LoVo (cell line): ENCODE measurements around the gene ATXN2.

Experiments
- DNase-seq: peaks from one replicate; pipeline ENCODE4 v3.0.0-alpha.2; 2016; ENCODE audit warnings: low spot score

Gene ATXN2

DNA sequence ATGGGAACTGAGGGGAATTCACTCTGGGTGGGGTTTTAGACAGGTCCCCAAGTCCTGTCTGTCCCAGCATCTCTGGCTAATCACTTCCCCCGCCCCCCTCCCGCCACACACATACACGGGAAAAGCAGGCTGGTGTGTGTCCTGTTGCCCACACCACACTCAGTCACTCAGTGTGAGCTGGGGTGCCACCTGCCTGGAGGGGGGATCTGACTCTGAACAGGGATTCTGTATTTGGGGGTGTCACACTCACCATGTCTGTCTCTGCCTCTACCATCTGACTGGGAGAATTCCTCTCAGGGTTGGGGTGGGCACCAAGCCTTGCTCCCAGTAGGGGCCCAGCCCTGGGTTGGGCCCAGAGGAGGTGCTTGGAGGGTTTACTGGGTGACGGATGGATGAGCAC lies 162.3 kb downstream of the ATXN2 start:
- no peak for DNase-seq

DNA sequence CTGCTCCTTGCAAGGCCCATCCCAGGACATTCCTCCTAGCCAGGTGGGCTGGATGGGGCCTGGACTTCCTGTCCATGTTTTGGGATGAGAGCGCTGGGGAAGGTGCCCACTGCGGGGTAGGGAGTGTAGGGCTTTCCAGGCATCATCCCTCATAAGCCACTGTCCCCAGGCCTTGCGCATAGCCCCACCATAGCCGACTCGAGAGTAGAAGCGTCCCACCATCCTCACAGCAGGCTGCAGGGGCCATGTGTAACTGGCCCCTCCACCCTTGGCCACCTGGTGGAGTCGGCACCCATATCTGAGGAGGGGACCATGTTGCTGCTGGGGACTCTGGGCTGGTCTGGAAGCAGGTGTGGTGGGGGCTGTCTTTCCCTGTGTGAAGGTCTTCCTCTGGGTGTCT lies 162.8 kb downstream of the ATXN2 start:
- DNase-seq, result no peak

DNA sequence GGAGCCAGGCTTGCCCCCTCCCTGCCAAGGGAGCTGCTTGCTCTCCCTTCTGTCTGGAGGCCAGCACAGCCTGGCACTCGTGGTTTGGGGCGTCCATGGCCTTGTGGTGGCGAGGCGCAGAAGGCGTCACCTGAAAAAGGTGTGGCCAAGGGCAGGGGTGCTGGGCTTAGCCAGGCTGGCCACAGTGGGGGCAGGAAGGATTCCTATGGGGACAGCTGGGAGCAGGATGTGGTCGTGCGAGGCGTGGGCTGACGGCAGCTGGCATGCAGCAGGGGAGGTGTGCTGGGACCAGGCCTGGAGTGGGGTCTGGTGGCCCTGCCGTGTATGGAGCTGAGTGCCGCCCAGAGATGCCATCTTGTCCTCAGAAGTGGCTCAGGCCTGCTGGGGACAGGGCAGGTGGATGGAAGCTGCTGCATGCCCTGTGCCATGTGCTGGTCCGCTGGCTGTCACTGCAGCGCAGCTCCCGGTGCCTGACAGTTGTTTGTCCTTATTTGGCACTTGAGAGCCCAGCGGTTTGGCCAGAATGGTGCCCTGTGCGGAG lies 163.4 kb downstream of the ATXN2 start:
- no peak for DNase-seq

DNA sequence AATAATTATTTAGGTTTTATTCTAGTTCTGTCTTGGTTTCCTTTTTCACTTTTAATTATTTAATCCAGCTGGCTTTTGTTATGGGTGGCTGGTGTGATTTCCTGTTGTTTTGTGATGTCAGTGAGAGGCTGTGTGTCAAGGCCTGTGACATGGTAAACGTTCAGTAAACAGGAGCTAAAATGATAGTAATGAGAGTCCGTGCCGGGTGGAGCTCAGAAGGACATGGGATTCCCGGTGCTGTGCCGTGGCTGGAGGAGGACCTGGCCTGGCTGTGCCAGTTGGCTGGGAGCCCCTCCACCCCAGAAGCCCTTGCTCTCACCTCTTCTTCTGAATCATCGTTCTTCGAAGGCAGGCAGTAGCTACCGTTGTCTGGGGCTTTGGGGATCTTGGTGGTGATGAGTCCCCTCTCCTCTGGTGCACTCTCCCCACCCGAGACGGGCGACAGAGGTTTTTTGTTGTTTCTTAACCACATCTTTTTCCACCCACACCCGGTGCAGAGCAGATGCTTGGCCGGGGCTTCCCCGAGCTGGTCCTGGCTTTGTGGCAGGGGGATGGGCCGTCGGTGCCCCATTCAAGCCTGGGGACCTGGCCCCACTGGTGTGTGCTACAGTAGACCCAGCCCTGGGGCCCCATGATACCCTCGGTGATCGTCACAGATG lies 164.3 kb downstream of the ATXN2 start:
- no peak for DNase-seq

DNA sequence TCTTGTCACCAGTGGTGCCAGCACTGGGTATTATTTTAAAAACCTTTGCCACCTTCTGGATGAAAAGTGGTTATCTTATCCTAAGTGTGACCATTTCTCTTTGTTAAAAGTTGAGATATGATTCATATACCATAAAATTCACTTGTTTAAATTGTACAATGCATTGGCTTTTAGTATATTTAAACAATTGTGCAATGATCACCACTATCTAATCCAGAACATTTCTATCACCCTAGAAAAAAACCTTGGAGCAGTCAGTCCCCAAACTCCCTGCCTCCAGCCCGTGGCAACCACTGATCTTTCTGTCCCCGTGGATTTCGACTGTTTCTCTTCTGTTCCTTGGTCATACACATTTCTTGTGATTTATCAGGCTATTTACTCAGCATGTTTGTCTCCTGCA lies 165.1 kb downstream of the ATXN2 start:
- no peak for DNase-seq

DNA sequence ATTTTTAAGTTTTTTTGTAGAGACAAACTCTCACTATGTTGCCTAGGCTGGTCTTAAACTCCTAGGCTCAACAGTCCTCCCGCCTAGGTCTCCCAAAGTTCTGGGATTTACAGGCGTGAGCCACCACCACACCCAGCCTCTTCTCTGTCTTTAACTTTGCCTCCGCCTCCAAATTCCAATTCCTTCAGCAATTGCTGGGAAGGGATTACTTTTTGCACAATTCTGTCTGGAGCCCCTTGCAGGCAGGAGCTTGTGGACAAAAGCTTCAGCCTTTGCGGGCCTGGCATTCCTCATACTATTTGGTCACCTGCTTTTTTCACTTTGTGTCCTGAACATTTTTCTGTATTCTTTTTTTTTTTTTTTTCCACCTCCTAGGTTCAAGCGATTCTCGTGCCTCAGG lies 167.3 kb downstream of the ATXN2 start:
- no peak for DNase-seq

DNA sequence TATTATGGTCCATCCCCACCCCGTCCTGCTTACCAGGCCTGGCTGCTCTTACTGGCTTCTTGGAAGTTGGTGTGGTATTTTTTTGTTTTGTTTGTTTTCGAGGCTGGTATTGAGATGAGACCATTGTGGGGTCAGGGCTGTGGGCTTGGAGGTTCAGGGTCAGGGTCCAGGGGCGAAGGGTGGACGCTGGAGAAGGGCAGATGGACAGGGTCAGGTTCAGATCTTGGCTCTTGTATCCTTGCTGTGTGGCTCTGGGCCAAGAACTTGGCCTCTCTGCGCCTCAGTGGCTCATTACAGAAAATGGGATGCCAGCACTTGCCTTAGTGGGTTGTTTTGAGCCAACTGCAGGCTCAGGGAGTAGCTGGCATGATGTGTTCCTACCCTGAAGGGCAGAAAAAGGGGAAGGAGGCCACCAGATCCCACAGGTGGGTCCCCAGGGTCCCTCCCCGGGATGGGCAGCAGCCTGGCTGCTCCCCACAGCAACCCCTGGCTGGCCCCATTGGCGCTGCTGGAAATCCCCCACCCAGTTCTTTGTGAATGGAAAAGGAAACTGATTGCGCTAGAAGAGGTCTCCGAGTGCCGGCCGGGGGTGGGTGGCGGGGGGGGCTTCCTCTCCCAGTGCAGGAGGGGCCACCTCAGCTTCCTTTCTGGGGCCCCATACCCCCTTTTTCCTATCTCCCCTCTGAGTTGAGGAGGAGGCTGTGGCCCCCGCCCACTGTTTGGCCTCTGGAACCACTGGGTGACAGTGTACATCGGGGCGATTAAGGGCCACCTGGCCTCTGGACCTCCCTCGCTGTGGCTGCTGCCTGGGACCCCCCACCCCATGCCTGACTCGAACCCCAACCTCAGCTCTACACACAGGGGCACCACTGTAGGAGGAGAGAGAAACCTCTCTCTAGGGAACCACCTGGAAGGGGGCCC lies 168.4 kb downstream of the ATXN2 start:
- DNase-seq, result no peak

DNA sequence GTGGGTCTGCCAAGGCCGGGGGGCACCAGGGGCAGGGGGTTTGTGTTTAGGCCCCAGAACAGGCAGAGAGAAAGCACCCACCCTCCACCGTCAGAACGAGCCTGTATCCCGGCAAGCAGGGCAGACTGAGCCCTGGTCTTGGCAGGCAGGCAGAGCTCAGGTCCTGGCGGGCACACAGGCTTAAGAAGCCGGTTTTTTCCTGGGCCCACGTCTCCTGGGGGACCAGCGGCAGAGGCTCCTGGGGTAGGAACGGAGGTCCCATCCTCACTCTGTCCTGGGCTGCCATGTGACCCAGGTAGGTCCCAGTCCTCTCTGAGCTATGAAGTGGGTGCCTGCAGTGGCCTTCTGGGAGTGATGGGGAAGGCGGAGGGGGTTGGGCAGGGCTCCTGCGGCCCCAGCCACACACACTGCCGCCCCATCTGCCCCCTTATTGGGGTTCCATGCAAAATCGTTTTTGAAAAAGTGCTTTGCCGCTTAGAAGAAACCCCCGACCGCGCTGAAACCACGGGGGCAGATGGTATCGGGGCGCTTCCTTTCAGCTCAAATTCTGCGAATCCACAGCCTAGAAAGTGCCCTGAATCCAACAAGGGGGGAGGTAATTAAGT lies 169.2 kb downstream of the ATXN2 start:
- DNase-seq, result no peak

DNA sequence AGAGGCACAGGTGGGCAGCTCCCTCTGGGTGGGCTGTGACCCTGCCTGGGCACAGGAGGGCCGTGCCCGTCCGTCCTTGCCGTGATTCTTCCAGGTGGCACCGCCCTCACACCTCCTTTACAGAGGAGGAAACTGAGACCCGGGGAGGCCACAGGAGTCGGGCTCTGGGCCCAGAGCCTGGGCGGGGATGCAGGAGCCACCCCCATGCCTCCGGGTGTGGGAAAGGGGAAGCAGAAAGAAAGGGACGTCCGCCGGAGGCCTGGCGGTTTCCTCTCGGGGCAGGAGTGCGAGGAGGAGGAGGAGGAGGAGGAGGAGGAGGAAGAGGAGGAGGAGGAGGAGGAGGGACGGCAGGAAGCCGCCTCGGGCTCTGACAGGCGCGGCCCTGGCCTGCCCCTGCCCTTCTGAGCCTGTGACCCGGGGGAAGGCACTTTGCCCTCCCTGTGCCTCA lies 170.4 kb downstream of the ATXN2 start:
- DNase-seq, result peak; percentile 22

DNA sequence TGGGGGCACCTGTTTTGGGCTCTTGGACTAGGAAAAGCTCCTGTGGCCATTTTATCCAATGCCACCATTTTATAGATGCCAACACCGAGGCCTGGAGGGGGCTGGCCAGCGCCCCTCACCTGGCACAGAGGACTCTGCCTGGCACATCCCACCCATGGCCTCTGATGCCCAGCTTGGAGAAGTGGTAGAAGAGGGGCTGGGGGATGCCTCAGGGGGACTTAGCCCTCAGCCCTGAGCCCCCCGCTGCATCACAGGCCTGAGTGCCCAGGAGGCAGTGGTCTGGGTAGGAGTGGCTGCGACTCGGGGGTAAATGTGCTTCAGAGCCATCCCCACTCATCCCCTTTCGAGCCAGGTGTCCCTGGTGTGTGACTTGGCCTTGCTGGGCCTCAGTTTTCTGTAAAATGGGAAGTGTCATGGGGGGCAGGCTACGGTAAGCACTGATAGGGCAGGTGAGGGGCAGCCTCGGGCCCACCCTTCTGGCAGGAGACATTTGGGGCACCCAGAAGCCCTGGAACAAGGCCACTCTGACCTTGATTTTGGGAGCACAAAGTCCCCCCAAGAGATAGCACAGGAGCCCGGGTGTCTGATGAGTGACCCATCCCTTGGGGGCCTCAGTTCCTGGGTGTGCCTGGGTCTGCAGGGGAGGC lies 170.9 kb downstream of the ATXN2 start:
- no peak for DNase-seq

DNA sequence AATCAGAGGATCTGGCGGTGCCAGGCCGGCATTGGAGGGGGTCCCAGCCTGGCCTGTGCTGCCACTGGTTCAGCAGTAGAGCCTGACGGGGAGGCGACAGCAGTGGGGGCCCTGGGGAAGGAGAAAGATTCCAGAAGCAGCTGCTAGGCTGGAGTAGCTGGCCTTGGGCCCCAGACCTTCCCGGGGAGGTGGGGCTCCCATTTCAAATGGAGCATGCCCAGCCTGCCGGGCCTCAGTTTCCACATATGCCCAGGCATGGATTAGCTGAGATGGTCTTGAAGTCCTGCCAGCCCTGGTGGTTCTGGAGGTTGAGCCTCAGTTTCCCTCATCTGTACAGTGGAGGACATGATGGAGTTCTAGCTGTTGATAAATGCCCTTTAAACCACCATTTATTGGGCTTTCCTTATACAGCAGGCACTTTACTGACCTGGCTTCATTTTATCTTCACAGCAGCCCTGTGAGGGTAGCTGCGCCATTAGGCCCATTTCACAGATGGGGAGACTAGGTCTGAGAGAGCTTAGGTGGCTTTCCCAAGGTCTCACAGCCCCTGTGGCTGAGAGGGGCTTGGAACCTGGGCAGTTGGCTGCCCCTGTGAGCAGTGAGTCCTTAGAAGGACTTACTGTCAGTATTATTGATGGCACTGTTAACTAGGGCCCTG lies 171.6 kb downstream of the ATXN2 start:
- no peak for DNase-seq

DNA sequence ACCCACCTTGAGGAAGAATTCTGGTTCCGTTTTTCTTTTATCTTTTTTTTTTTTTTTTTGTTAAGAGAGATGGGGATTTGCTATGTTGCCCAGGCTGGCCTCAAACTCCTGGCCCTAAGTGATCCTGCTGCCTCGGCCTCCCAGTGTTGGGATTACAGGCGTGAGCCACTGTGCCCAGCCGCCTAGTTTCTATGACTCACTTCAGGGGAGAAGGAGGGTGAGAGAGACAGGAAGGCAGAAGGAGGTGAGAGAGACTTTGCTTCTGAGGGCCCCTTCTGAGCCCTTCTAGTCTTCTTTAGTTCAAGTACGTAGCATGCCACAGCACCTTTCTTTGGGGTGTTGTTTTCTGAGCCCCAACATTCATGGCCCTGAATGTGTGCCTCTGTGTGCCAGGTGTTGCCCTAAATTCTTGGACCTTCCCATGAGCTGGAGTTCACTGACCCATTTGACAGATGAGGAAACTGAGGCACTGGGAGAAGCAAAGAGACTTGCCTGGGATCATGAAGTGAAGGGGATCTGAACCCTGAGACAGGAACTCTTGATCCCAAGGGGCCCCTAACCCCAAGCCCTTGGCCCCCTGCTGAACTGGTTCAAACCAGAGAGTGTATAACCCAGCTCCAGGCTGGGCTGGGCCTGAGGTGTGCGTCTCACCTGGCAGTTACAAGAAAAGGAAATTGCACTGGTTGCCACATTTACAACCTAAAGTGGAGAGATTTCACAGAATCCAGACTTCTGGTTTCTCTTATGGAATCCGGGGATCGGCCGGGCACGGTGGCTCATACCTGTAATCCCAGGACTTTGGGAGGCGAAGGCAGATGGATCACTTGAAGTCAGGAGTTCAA lies 172.6 kb downstream of the ATXN2 start:
- no peak for DNase-seq

DNA sequence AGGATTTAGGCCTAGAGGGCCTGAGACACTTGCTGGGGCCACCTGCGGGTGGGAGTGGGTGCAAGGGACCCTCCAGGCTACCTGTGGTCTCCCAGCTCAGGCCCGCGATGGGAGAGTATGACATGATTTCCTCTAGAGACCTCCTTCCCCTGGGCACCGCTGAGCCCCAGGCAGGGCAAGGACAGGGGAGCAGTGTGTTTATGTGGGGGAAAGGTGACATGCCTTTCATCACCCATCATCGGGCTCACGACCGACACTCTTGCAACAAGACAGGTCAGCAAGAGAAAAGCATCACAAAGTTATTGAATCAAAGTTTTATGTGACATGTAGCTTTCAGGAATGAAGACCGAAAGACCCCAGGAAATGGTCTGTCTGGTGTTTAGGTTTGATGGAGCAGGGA lies 173.5 kb downstream of the ATXN2 start:
- no peak for DNase-seq

DNA sequence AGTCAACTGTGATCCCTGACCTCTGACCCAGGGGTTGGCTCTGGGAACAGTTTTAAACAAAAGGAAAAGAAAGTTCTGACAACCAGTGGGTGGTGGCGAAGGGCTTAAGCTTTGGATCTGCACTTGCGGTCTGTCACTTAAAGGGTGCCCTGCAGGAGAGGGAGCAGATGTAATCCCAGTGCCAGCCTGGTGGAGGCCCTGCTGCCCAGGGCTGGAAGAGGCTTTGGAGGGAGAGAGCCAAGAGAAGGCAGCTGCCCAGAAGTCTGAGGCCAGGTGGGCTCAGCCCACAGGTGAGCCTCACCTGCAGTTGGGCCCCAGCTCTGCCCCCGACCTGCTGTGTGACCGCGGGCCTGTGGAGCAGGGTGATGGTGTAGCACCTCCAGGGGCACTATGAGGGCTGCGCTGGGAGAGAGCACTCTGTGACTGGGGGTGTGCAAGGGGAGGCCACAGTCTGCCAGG lies 174.3 kb downstream of the ATXN2 start:
- no peak for DNase-seq

DNA sequence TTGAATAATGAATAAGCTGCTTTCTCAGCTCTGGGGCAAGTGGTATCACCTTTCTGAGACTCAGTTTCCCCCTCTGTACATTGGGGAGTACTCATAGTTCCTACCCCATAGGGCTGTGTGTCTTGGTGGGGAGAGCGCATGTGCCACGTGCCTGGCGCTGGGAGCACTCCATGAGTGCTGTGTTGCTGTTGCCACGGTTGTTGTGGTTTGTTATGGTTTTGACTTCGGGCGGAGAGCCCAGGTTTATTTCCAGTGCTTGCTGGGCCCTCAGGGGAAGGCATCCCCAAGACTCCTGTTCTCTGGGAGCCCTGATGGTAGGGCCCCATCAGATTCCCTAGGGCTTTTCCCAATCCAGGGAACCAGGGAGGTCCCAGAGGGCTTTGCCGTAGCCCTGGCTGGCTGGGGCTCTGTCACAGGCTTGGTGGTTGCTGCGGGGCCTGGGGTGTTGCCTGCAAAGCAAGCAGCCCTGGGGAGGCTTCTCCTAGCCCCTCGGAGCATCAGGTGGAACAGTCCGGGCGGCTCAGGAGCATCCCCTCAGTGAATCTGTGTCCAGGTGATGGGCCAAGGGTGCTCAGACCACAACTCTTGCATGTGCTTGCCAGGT lies 174.8 kb downstream of the ATXN2 start:
- DNase-seq, result no peak

DNA sequence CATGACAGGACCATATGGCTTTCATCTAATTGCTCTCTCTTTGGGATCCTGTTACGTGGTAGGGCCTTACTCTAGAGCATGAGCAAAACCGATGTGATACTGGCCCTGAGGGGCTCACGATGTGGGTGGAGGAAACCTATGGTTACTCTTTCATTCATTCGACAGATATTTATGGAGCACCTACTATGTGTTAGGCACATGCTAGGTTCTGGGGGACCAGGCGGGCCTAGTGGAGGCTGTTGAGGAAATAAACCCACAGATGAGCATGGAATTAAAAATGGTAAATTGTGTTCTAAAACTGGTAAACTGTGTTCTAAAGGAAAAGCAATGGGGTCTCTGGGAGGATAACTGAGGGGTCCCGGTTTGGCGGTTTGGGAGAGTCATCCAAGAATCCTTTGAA lies 178.6 kb downstream of the ATXN2 start:
- DNase-seq, result no peak

DNA sequence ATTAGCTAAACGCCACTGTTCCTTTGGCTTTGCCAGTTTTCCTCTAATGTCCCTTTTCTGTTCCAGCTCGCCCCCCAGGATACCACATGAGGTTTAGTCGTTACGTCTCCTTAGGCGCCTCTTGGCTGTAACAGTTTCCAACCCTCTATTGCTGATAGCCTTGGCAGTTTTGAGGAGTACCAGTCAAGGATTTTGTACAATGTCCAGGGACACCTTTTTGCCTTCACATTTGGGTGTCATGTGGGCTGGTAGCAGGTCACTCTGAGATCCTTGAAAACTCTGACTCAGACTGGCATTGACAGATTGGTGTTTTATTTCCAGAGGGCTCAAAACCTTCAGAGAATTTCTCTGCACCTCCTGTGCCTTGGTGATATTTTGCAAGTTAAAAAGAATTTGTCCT lies 179.3 kb downstream of the ATXN2 start:
- DNase-seq, result no peak

DNA sequence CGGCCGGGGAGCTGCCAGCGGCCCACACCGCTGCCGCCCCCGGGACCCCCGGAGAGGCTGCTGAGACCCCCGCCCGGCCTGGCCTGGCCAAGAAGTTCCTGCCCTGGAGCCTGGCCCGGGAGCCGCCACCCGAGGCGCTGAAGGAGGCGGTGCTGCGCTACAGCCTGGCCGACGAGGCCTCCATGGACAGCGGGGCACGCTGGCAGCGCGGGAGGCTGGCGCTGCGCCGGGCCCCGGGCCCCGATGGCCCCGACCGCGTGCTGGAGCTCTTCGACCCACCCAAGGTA lies 180.6 kb downstream of the ATXN2 start:
- DNase-seq, result no peak

DNA sequence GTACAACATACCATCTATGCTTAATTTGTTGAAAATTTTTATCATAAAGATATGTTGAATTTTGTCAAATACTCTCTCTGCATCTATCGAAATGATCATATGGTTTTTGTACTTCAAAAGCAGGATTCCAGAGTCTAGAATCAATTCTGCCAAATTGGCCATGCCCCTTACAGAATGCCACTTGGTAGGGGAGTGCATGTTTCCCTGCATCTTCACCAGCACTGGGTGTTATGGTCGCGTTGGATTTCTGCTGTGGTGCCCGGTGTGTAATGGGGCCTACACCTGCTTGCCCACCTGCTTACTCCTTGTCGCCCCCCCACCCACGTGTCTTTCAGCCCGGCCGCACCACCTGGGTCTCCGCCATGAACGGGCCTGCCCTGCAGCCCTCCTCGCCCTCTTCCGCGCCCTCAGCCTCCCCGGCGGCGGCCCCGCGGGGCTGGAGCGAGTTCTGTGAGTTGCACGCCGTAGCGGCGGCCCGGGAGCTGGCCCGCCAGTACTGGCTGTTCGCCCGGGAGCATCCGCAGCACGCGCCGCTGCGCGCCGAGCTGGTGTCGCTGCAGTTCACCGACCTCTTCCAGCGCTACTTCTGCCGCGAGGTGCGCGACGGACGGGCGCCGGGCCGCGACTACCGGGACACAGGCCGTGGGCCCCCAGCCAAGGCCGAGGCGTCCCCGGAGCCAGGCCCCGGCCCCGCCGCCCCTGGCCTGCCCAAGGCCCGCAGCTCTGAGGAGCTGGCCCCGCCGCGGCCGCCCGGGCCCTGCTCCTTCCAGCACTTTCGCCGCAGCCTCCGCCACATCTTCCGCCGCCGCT lies 181.1 kb downstream of the ATXN2 start:
- DNase-seq, result no peak

DNA sequence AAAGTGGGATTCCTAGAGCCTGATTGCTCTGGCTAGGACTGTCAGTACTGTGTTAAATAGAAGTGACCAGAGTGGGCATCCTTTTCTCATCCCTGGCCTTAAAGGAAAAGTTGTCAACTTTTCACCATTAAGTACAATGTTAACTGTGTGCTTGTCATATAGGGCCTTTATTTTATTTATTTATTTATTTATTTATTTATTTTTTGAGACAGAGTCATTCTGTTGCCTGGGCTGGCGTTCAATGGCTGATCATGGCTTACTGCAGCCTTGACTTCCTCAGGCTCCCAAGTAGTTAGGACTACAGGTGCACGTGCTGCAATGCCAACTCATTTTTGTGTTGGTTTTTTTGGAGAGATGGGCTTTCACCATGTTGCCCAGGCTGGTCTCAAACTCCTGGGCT lies 181.8 kb downstream of the ATXN2 start:
- DNase-seq, result no peak
